Hepatocyte (in vitro differentiated cells): ENCODE measurements around the gene GRIK2. TPM values are rescaled to one million over a fixed set of nuclear protein-coding genes. Genes with fewer than 3 reads are reported as not detected.

Experiments used
- DNase-seq: peaks from one replicate; pipeline ENCODE4 v3.0.0-alpha.2; 2016; ENCODE audit warnings: low spot score
- H2AFZ ChIP-seq: fragments of 200-600 bp; sonication (generic); 2 replicates; pipeline ENCODE4 v1.6.0; 2016; ENCODE audit warnings: antibody characterized with exemption, mild to moderate bottlenecking
- H3K27ac ChIP-seq: fragments of 200-600 bp; sonication (generic); 2 replicates; pipeline ENCODE4 v1.5.1; 2016; ENCODE audit warnings: mild to moderate bottlenecking
- H3K27me3 ChIP-seq: fragments of 200-600 bp; sonication (generic); 2 replicates; pipeline ENCODE4 v1.6.1; 2016
- H3K36me3 ChIP-seq: fragments of 200-600 bp; sonication (generic); replicated peaks from 2 replicates; pipeline ENCODE4 v1.5.1; 2016; ENCODE audit warnings: low read depth; ENCODE audit not compliant: insufficient read depth
- H3K4me1 ChIP-seq: fragments of 200-600 bp; sonication (generic); 2 replicates; pipeline ENCODE4 v1.5.1; 2016; ENCODE audit warnings: mild to moderate bottlenecking, moderate library complexity; ENCODE audit not compliant: insufficient read depth
- H3K4me2 ChIP-seq: fragments of 200-600 bp; sonication (generic); 2 replicates; pipeline ENCODE4 v1.6.0; 2016
- H3K4me3 ChIP-seq: fragments of 200-600 bp; sonication (generic); 2 replicates; pipeline ENCODE4 v1.5.1; 2016; ENCODE audit warnings: mild to moderate bottlenecking
- H3K79me2 ChIP-seq: fragments of 200-600 bp; sonication (generic); 2 replicates; pipeline ENCODE4 v1.6.0; 2017; ENCODE audit warnings: mild to moderate bottlenecking
- H3K9me2 ChIP-seq: fragments of 200-600 bp; sonication (generic); replicated peaks from 2 replicates; pipeline ENCODE4 v1.6.0; 2017; ENCODE audit warnings: mild to moderate bottlenecking; ENCODE audit not compliant: insufficient read depth
- H3K9me3 ChIP-seq: fragments of 200-600 bp; sonication (generic); 2 replicates; pipeline ENCODE4 v1.5.1; 2016; ENCODE audit warnings: low read depth, mild to moderate bottlenecking
- H4K20me1 ChIP-seq: fragments of 200-600 bp; sonication (generic); 2 replicates; pipeline ENCODE4 v1.6.0; 2016; ENCODE audit warnings: mild to moderate bottlenecking; ENCODE audit not compliant: insufficient read depth, poor library complexity, severe bottlenecking
- EZH2 ChIP-seq: fragments of 200-600 bp; sonication (generic); IDR thresholded peaks from 2 replicates; pipeline ENCODE4 v1.6.1; 2016; ENCODE audit warnings: antibody characterized with exemption, mild to moderate bottlenecking, borderline replicate concordance
- EZH2phosphoT487 ChIP-seq: fragments of 200-600 bp; sonication (generic); IDR thresholded peaks from one replicate; pipeline ENCODE4 v1.6.1; 2018; ENCODE audit warnings: antibody characterized with exemption, mild to moderate bottlenecking, low read depth, moderate library complexity; ENCODE audit not compliant: unreplicated experiment, severe bottlenecking
- WGBS: methylation state at CpG from one replicate; pipeline ENCODE4 v1.1.6; 2016; ENCODE audit warnings: low lambda C conversion rate; ENCODE audit errors: missing lambda C conversion rate; 5-methylcytosine and 5-hydroxymethylcytosine counted together
- polyA plus RNA-seq: library from polyadenylated mRNA; unstranded; fragments of >200 nt; fragmentation: Nextera tagmentation; extraction: Ambion mirVana; gene quantifications from 2 replicates; pipeline ENCODE4 v1.2.1, GENCODE V29; 2016
- total RNA-seq: library from RNA; depleted of rRNA; stranded (reverse); fragments of >200 nt; gene quantifications from 2 replicates; pipeline ENCODE4 v1.2.3, GENCODE V29; 2014
- TF ChIP-seq, protein P1 (sequence below): fragments of 200-600 bp; sonication (generic); IDR thresholded peaks from 2 replicates; pipeline ENCODE4 v1.5.1; 2016; ENCODE audit warnings: antibody characterized with exemption, mild to moderate bottlenecking; ENCODE audit not compliant: poor library complexity

Gene GRIK2
- total and polyA plus RNA-seq, 2 experiments from 2014 or later, result 5.8 to 6.2 TPM

DNA sequence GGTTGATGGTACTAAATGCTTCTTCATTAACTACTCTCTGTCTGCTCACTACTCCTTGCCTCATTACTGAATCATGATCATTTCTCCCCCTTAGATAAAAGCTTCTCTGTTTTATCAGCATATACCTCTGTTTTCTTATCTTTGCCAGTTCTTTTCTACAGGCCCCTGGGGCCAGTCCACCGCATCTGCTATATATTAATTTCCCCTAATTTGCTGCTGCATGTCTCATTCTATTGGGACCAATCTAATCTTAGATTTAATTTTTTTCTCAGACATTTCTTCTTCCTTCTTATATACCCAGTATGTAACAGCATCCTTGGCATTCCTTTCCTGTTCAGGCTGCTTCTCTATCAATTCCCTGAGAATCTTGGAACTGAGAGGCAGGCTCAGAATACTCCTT lies 51.2 kb downstream of the GRIK2 start:
- no peak for DNase-seq
- Histone ChIP-seq H3K36me3 (no peaks in the 10 kb centered on the region), H3K4me2 (no peak overlapping the region), H3K9me3 (no peaks in the 10 kb centered on the region), H2AFZ (no peak overlapping the region), H3K27me3 (no peaks in the 10 kb centered on the region), H4K20me1 (no peaks in the 10 kb centered on the region), H3K4me1 (no peaks in the 10 kb centered on the region), H3K27ac (no peak overlapping the region), H3K4me3 (no peak overlapping the region), H3K9me2 (no peaks in the 10 kb centered on the region), H3K79me2 (no peaks in the 10 kb centered on the region)
- TF ChIP-seq EZH2 (no peak), EZH2phosphoT487 (no peak)
- TF ChIP-seq, protein P1, sequence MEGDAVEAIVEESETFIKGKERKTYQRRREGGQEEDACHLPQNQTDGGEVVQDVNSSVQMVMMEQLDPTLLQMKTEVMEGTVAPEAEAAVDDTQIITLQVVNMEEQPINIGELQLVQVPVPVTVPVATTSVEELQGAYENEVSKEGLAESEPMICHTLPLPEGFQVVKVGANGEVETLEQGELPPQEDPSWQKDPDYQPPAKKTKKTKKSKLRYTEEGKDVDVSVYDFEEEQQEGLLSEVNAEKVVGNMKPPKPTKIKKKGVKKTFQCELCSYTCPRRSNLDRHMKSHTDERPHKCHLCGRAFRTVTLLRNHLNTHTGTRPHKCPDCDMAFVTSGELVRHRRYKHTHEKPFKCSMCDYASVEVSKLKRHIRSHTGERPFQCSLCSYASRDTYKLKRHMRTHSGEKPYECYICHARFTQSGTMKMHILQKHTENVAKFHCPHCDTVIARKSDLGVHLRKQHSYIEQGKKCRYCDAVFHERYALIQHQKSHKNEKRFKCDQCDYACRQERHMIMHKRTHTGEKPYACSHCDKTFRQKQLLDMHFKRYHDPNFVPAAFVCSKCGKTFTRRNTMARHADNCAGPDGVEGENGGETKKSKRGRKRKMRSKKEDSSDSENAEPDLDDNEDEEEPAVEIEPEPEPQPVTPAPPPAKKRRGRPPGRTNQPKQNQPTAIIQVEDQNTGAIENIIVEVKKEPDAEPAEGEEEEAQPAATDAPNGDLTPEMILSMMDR, result no peak
- WGBS, result 80% methylated on average over 1 of the region's 1 CpG

DNA sequence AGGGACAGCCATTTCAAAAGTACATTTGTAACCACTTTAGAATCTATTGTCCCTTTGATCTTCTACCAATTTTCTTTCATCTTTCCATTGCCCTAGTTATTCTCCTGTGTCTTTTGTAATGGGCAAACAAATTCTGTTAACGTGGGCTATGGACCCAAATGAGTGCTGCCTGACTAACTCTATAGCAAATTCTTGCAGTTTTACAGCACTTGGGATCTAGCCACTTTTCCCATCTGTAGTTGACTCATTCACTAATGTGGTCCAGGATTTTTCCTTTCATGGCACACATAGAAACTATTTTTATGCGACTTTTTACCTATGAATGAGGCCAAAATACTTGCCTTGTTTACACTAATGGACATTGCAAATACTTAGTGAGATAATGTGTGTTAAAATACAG lies 52.0 kb downstream of the GRIK2 start:
- 82% methylated on average over 2 of the region's 2 CpGs for WGBS
- no peak overlapping the region for H3K4me3 ChIP-seq
- TF ChIP-seq, protein P1, result no peak
- TF ChIP-seq EZH2 (no peak), EZH2phosphoT487 (no peak)
- H4K20me1 ChIP-seq, result no peaks in the 10 kb centered on the region
- H3K27me3 ChIP-seq, result no peaks in the 10 kb centered on the region
- no peaks in the 10 kb centered on the region for H3K79me2 ChIP-seq
- no peaks in the 10 kb centered on the region for H3K36me3 ChIP-seq
- no peak overlapping the region for H3K27ac ChIP-seq
- no peak for DNase-seq
- H3K9me2 ChIP-seq, result no peaks in the 10 kb centered on the region
- no peaks in the 10 kb centered on the region for H3K4me1 ChIP-seq
- H3K4me2 ChIP-seq, result no peak overlapping the region
- H3K9me3 ChIP-seq, result no peaks in the 10 kb centered on the region
- no peak overlapping the region for H2AFZ ChIP-seq

DNA sequence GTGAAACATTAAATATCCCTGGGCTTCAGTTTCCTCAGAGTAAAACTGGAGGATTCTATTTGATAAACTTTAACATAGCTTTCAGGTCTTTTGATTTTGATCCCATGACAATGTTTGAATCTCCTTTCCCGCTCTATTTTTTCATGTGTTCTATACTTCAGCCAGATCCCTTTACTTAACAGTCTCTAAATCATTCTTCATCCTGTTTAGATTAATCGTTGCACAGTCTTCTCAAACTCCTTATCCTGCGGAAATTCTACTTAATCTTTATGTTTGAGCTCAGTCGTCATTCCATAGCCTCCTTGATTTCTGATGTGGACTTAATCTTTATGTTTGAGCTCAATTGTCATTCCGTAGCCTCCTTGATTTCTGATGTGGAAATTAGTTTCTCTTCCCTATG lies 57.4 kb downstream of the GRIK2 start:
- Histone ChIP-seq H3K79me2 (no peaks in the 10 kb centered on the region), H3K9me3 (no peaks in the 10 kb centered on the region), H3K9me2 (no peaks in the 10 kb centered on the region), H3K27ac (no peak overlapping the region), H2AFZ (no peak overlapping the region), H3K27me3 (no peaks in the 10 kb centered on the region), H3K4me1 (no peaks in the 10 kb centered on the region), H3K4me3 (no peak overlapping the region), H4K20me1 (no peaks in the 10 kb centered on the region), H3K4me2 (no peak overlapping the region), H3K36me3 (no peaks in the 10 kb centered on the region)
- whole genome bisulfite sequencing, result 70% methylated on average over 5 of the region's 5 CpGs
- DNase-seq, result no peak
- TF ChIP-seq EZH2 (no peak), EZH2phosphoT487 (no peak)
- TF ChIP-seq, protein P1, result no peak

DNA sequence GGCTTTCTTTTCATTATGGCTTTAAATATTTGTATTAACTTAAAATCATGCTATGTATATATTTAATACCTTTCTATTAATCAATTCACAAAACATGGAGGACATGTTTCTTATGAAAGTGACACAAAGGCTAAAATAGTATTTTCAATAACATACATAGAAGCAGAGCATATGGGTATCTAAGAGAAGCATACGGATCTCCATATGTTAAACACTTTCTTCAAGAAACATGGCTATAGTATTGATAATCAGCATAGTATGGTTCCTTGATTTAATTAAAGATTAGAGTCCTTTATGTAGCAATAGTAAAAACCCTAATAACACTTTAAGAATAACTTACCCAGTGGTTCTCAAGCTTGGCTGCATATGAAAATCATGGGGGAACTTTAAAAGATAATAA lies 58.5 kb downstream of the GRIK2 start:
- Histone ChIP-seq H3K9me2 (no peaks in the 10 kb centered on the region), H3K79me2 (no peaks in the 10 kb centered on the region), H3K36me3 (no peaks in the 10 kb centered on the region), H3K27ac (no peak overlapping the region), H3K4me2 (no peak overlapping the region), H3K9me3 (no peaks in the 10 kb centered on the region), H2AFZ (no peak overlapping the region), H3K4me1 (no peaks in the 10 kb centered on the region), H3K27me3 (no peaks in the 10 kb centered on the region), H3K4me3 (no peak overlapping the region), H4K20me1 (no peaks in the 10 kb centered on the region)
- WGBS, result 94% methylated on average over 1 of the region's 1 CpG
- TF ChIP-seq EZH2 (no peak), EZH2phosphoT487 (no peak)
- TF ChIP-seq, protein P1, result no peak
- DNase-seq, result no peak
